ENCODE data around the gene BRWD1. TPM values are rescaled to one million over a fixed set of nuclear protein-coding genes. Genes with fewer than 3 reads are reported as not detected.
A peak's percentile ranks its signal among the peaks of the same experiment; 100 is the strongest.

Gene BRWD1
- total RNA-seq, 4 donors from 2014 or later, result 63.8 to 281 (median 103) TPM

DNA sequence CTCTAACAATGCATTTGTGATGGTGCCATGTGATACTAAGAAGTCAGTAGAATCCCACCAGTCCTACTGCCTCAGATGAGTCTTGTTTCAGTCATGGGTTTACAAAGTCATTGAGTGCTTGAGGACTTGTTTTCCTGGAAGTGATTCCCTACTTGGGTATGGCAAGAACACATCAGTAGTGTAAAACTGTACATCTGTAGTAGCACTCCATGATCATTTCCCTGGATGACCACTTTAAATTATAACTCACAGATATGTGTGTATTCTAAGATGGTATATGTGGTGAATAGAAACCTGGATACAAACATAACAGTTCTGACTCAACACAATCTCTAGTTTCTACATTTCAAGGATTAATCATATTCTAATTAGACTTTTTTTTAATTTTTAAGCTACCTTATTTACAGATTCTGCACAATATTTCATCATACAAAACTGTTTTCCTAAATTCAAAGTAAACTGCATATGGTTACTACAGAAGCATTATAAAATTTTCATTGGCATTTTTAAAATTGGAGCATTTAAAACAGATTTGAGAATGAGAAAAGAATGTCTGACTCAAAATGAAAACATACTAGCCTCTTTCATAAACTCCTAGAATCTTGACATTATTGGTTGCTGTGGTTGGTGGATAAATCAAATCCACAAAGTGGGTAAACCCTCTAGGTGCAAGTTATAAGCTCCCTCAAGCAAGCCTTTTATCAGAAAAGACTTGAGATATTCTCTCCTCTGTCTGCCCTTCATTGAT lies 123.4 kb downstream of the BRWD1 start:
- intact Hi-C loops (cut with DNase I; ENCODE audit: low total_unique reads) (no loop called here), in situ Hi-C loops (cut with MboI; ENCODE audit: low pct_ligation_motif_present in 1 of 4, low pct_unique_long_range_greater_than_20kb in 1 of 4, low sequenced_read_pairs in 3 of 4) (loop anchor here in 1 of 4 donors (25.0 kb wide), 1 partner anchor 197 kb away; a partner anchor contains a TSS)
- Histone ChIP-seq H3K4me1 (peaks cover 0 to 18% (median 8%) of the 10 kb centered on the region in 4 donors), H3K36me3 (no peaks in the 10 kb centered on the region), H3K4me3 (no peak overlapping the region), H3K27ac (no peak overlapping the region), H3K27me3 (no peaks in the 10 kb centered on the region), H3K9me3 (no peaks in the 10 kb centered on the region)
- TF ChIP-seq, protein P1, sequence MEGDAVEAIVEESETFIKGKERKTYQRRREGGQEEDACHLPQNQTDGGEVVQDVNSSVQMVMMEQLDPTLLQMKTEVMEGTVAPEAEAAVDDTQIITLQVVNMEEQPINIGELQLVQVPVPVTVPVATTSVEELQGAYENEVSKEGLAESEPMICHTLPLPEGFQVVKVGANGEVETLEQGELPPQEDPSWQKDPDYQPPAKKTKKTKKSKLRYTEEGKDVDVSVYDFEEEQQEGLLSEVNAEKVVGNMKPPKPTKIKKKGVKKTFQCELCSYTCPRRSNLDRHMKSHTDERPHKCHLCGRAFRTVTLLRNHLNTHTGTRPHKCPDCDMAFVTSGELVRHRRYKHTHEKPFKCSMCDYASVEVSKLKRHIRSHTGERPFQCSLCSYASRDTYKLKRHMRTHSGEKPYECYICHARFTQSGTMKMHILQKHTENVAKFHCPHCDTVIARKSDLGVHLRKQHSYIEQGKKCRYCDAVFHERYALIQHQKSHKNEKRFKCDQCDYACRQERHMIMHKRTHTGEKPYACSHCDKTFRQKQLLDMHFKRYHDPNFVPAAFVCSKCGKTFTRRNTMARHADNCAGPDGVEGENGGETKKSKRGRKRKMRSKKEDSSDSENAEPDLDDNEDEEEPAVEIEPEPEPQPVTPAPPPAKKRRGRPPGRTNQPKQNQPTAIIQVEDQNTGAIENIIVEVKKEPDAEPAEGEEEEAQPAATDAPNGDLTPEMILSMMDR (IDR thresholded peaks at IDR 0.05), result no peak
- TF ChIP-seq EP300 (IDR thresholded peaks at IDR 0.05; ENCODE audit: low read depth) (no peak), POLR2A (IDR thresholded peaks at IDR 0.05) (no peak), POLR2AphosphoS5 (IDR thresholded peaks at IDR 0.05) (no peak)
- DNase-seq, result no peak

DNA sequence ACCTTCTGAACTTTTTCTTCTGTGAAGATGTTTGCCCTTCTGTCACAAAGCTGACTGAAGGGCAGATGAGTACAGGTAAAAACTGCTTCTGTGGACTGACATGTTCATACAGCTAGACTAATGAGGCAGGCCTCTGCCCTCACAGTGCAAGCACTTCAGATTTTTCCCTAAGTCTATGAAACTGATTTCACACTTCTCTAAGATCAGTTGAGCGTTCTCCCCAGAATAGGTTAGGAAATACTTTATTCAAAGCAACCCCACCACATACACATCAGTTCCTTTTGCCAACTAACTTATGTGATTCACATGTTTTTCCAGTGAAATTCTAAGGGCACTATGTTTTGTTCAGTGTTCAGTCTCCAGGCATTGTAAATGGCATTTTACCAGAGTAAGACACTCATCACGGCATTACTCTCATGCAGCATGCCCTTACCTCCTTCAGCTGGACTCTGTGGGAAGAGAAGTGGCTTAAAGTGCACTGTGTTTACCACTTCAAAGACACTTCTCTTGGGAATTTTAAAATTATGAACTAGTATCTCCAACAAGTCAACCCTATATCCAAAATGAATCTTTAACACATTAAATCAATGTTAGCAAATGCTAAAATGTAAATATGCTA lies 124.8 kb downstream of the BRWD1 start:
- H3K4me3 ChIP-seq, result no peak overlapping the region
- WGBS, 2 donors (ENCODE audit: low coverage in 1 of 2), result 77 to 84% methylated on average over 2 of the region's 2 CpGs
- intact Hi-C loops (cut with DNase I; ENCODE audit: low total_unique reads), result no loop called here
- in situ Hi-C loops (cut with MboI; ENCODE audit: low pct_ligation_motif_present in 1 of 4, low pct_unique_long_range_greater_than_20kb in 1 of 4, low sequenced_read_pairs in 3 of 4), result loop anchor here in 1 of 4 donors (25.0 kb wide), 1 partner anchor 199 kb away; a partner anchor contains a TSS
- no peaks in the 10 kb centered on the region for H3K27me3 ChIP-seq
- no peak overlapping the region for H3K27ac ChIP-seq
- no peaks in the 10 kb centered on the region for H3K36me3 ChIP-seq
- DNase-seq, result no peak
- H3K4me1 ChIP-seq, result peaks cover 0 to 21% (median 9%) of the 10 kb centered on the region in 4 donors
- no peak for TF ChIP-seq POLR2A (IDR thresholded peaks at IDR 0.05)
- no peak for TF ChIP-seq EP300 (IDR thresholded peaks at IDR 0.05; ENCODE audit: low read depth)
- no peak for TF ChIP-seq POLR2AphosphoS5 (IDR thresholded peaks at IDR 0.05)
- TF ChIP-seq, protein P1 (IDR thresholded peaks at IDR 0.05), result no peak
- no peaks in the 10 kb centered on the region for H3K9me3 ChIP-seq

DNA sequence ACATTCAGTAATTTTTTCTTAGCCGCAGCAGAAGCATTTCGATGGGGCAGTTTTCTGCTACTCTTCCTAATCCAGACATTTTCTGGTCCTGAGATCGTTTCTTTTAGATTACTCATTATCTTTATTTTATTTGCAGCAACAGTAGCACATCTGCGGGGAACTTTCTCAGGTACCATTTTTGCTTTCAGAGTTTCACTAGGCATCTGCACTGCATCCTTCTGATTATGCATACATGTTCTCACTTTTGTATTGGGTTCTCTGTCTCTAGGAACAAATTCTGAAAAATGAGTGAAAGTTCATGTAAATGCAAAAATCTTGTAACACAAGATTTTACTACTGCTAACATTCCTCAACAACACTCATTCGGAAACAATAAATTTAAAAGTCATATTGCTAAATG lies 126.3 kb downstream of the BRWD1 start:
- Histone ChIP-seq H3K9me3 (no peaks in the 10 kb centered on the region), H3K27me3 (no peaks in the 10 kb centered on the region), H3K27ac (peak overlapping the region in 1 of 4 donors; percentile 18), H3K4me1 (peaks cover 3 to 20% (median 14%) of the 10 kb centered on the region in 4 donors), H3K4me3 (no peak overlapping the region), H3K36me3 (no peaks in the 10 kb centered on the region)
- TF ChIP-seq, protein P1 (IDR thresholded peaks at IDR 0.05), result no peak
- no peak for TF ChIP-seq EP300 (IDR thresholded peaks at IDR 0.05; ENCODE audit: low read depth)
- TF ChIP-seq POLR2A (IDR thresholded peaks at IDR 0.05), result no peak
- no peak for TF ChIP-seq POLR2AphosphoS5 (IDR thresholded peaks at IDR 0.05)
- 58 to 70% methylated on average over 5 of the region's 5 CpGs for WGBS, 2 donors (ENCODE audit: low coverage in 1 of 2)
- intact Hi-C loops (cut with DNase I; ENCODE audit: low total_unique reads) (no loop called here), in situ Hi-C loops (cut with MboI; ENCODE audit: low pct_ligation_motif_present in 1 of 4, low pct_unique_long_range_greater_than_20kb in 1 of 4, low sequenced_read_pairs in 3 of 4) (loop anchor here in 1 of 4 donors (25.0 kb wide), 1 partner anchor 200 kb away; a partner anchor contains a TSS)
- no peak for DNase-seq

DNA sequence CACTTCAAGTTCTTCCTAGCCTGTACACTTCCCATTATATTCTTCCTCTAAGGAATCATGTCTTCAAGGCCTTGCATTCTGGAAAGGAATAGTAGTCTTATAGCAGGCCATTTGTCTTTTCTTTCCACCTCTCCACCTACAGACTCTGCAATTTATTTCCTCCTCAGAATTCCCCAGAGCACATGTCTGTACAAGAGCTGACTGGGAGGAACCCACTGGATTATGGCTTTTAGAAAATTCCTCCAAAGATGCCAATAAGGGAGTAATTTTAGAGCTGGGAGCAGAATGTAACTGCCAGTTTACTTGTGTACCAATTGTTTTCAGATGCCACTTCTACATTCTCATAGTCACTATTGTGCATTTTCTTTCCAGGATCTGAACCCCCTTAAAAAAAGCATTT lies 126.8 kb downstream of the BRWD1 start:
- in situ Hi-C loops (cut with MboI; ENCODE audit: low pct_ligation_motif_present in 1 of 4, low pct_unique_long_range_greater_than_20kb in 1 of 4, low sequenced_read_pairs in 3 of 4), result loop anchor here in 1 of 4 donors (25.0 kb wide), 1 partner anchor 201 kb away; a partner anchor contains a TSS
- peak overlapping the region in 1 of 4 donors; percentile 18 for H3K27ac ChIP-seq

More for the DNA sequence above, 126.8 kb downstream of the BRWD1 start:
- DNase-seq, result no peak
- Histone ChIP-seq H3K36me3 (no peaks in the 10 kb centered on the region), H3K4me3 (no peak overlapping the region), H3K4me1 (peaks cover 6 to 25% (median 19%) of the 10 kb centered on the region in 4 donors), H3K9me3 (no peaks in the 10 kb centered on the region), H3K27me3 (no peaks in the 10 kb centered on the region)
- intact Hi-C loops (cut with DNase I; ENCODE audit: low total_unique reads), result no loop called here
- no peak for TF ChIP-seq POLR2AphosphoS5 (IDR thresholded peaks at IDR 0.05)
- no peak for TF ChIP-seq EP300 (IDR thresholded peaks at IDR 0.05; ENCODE audit: low read depth)

All from transverse colon (tissue), 4 donors.